Measurements from ENCODE around the gene ACAP2. TPM values are rescaled to one million over a fixed set of nuclear protein-coding genes. Genes with fewer than 3 reads are reported as not detected.

The ACAP2 gene
- total RNA-seq, 4 donors from 2014 or later = 41.9 to 53.2 (median 48.0) TPM

- Histone ChIP-seq H3K27me3 (no peaks in the 10 kb centered on the region), H3K4me3 (no peak overlapping the region), H3K36me3 (no peaks in the 10 kb centered on the region), H3K9me3 (no peaks in the 10 kb centered on the region), H3K27ac (no peak overlapping the region), H3K4me1 (peaks cover 14% of the 10 kb centered on the region)
- WGBS = 91% methylated on average over 11 of the region's 11 CpGs
- no peak for TF ChIP-seq POLR2A (IDR thresholded peaks at IDR 0.05)
- TF ChIP-seq POLR2AphosphoS5 (IDR thresholded peaks at IDR 0.05) = no peak
- TF ChIP-seq EP300 (IDR thresholded peaks at IDR 0.05) = no peak
- DNase-seq (ENCODE audit: low spot score in 2 of 2) = no peak
Measured at GRCh38 chr3:195249858-195250464, 192.9 kb downstream of the ACAP2 start.

- Histone ChIP-seq H3K36me3 (no peaks in the 10 kb centered on the region), H3K27me3 (no peaks in the 10 kb centered on the region), H3K27ac (no peak overlapping the region), H3K9me3 (no peaks in the 10 kb centered on the region), H3K4me1 (peaks cover 14% of the 10 kb centered on the region), H3K4me3 (no peak overlapping the region)
- 97% methylated on average over 18 of the region's 21 CpGs for WGBS
- TF ChIP-seq CTCF (IDR thresholded peaks at IDR 0.05) (no peak), POLR2A (IDR thresholded peaks at IDR 0.05) (no peak), POLR2AphosphoS5 (IDR thresholded peaks at IDR 0.05) (no peak), EP300 (IDR thresholded peaks at IDR 0.05) (no peak)
- no peak for DNase-seq (ENCODE audit: low spot score in 2 of 2)
Measured at GRCh38 chr3:195249057-195249770, 193.6 kb downstream of the ACAP2 start.

GRCh38 chr3:195248281-195248680 lies 194.5 kb downstream of the ACAP2 start:
- TF ChIP-seq CTCF (IDR thresholded peaks at IDR 0.05) (no peak), POLR2A (IDR thresholded peaks at IDR 0.05) (no peak), POLR2AphosphoS5 (IDR thresholded peaks at IDR 0.05) (no peak), EP300 (IDR thresholded peaks at IDR 0.05) (no peak)
- H3K4me1 ChIP-seq = peaks cover 7% of the 10 kb centered on the region
- no peak overlapping the region for H3K27ac ChIP-seq
- H3K36me3 ChIP-seq = no peaks in the 10 kb centered on the region
- no peaks in the 10 kb centered on the region for H3K9me3 ChIP-seq
- H3K4me3 ChIP-seq = no peak overlapping the region
- no peaks in the 10 kb centered on the region for H3K27me3 ChIP-seq
- 96% methylated on average over 8 of the region's 8 CpGs for WGBS
- no peak for DNase-seq (ENCODE audit: low spot score in 2 of 2)

GRCh38 chr3:195247863-195248189 lies 195.0 kb downstream of the ACAP2 start:
- no peaks in the 10 kb centered on the region for H3K27me3 ChIP-seq
- no peak for DNase-seq (ENCODE audit: low spot score in 2 of 2)
- H3K4me3 ChIP-seq = no peak overlapping the region
- no peaks in the 10 kb centered on the region for H3K9me3 ChIP-seq
- H3K27ac ChIP-seq = no peak overlapping the region
- H3K36me3 ChIP-seq = no peaks in the 10 kb centered on the region
- peaks cover 6% of the 10 kb centered on the region for H3K4me1 ChIP-seq
- TF ChIP-seq CTCF (IDR thresholded peaks at IDR 0.05) (no peak), POLR2A (IDR thresholded peaks at IDR 0.05) (no peak), EP300 (IDR thresholded peaks at IDR 0.05) (no peak), POLR2AphosphoS5 (IDR thresholded peaks at IDR 0.05) (no peak)
- WGBS = 87% methylated on average over 8 of the region's 8 CpGs

- no peaks in the 10 kb centered on the region for H3K36me3 ChIP-seq
- 93% methylated on average over 23 of the region's 24 CpGs for WGBS
Measured at GRCh38 chr3:195247086-195247862, 195.5 kb downstream of the ACAP2 start.

More at GRCh38 chr3:195247086-195247862, 195.5 kb downstream of the ACAP2 start:
- TF ChIP-seq POLR2AphosphoS5 (IDR thresholded peaks at IDR 0.05) (no peak), POLR2A (IDR thresholded peaks at IDR 0.05) (no peak), CTCF (IDR thresholded peaks at IDR 0.05) (no peak), EP300 (IDR thresholded peaks at IDR 0.05) (no peak)
- no peaks in the 10 kb centered on the region for H3K9me3 ChIP-seq
- H3K27ac ChIP-seq = no peak overlapping the region
- no peaks in the 10 kb centered on the region for H3K27me3 ChIP-seq
- H3K4me1 ChIP-seq = peaks cover 3% of the 10 kb centered on the region
- no peak overlapping the region for H3K4me3 ChIP-seq
- DNase-seq (ENCODE audit: low spot score in 2 of 2) = peak in 1 of 2 donors; percentile 66

Data from suprapubic skin (tissue), 4 donors.